ENCODE measurements around the gene TNFRSF25. TPM values are rescaled to one million over a fixed set of nuclear protein-coding genes. Genes with fewer than 3 reads are reported as not detected.

Gene TNFRSF25
- total and polyA plus RNA-seq, 2 experiments from 2014 or later: 7.1 to 14.0 TPM

DNA sequence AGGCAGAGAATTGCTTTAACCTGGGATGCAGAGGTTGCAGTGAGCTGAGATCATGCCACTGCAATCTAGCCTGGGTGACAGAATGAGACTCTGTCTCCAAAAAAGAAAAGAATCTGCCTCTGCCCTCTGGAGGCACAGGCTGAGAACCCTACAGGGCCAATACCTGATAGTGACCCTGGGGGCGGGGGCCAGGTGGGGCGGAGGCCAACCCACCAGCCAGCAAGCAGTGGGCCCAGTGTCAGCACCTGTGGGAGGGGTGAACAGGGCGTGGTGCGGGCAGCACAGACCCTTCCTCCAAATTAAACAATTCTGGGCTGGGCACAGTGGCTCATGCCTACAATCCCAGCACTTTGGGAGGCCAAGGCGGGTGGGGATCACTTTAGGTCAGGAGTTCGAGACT is 44.5 kb upstream of the TNFRSF25 start:
- Histone ChIP-seq H3K79me2 (no peaks in the 10 kb centered on the region), H2AFZ (no peak overlapping the region), H3K4me3 (no peak overlapping the region), H3K36me3 (replicated peaks; ENCODE audit: insufficient read depth, low read depth) (no peaks in the 10 kb centered on the region), H3K27me3 (no peaks in the 10 kb centered on the region), H3K9me3 (ENCODE audit: low read depth) (no peaks in the 10 kb centered on the region), H3K27ac (no peak overlapping the region), H4K20me1 (ENCODE audit: insufficient read depth, poor library complexity, severe bottlenecking) (no peaks in the 10 kb centered on the region), H3K4me1 (ENCODE audit: insufficient read depth) (no peaks in the 10 kb centered on the region), H3K4me2 (no peak overlapping the region), H3K9me2 (replicated peaks; ENCODE audit: insufficient read depth) (no peaks in the 10 kb centered on the region)
- TF ChIP-seq CTCF (IDR thresholded peaks at IDR 0.05; ENCODE audit: poor library complexity): no peak
- DNase-seq (ENCODE audit: low spot score): no peak
- 91% methylated on average over 6 of the region's 6 CpGs for WGBS (ENCODE audit: low lambda C conversion rate, missing lambda C conversion rate)

DNA sequence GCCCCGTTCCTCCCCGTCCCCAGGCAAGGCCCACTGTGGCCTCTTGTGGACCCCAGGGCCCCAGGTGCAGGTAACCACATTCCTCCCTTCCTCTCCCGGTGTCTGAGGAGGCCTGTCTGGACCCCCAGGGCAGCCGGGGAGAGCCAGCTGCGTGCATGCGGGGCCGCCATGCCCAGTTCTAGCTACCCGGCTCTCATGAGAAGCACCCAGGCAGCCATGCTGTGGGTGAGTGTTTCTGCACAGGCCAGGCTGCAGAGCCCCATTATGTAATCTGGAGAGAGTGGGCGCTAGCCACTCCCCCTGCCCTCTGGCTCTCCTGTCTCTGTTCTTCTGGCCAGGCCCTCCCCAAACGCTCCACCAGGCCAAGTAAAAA is 43.9 kb upstream of the TNFRSF25 start:
- no peaks in the 10 kb centered on the region for H3K36me3 ChIP-seq (replicated peaks; ENCODE audit: insufficient read depth, low read depth)
- H3K27ac ChIP-seq: no peak overlapping the region
- DNase-seq (ENCODE audit: low spot score): no peak
- TF ChIP-seq EZH2phosphoT487 (IDR thresholded peaks at IDR 0.05; ENCODE audit: low read depth, severe bottlenecking, unreplicated experiment) (no peak), CTCF (IDR thresholded peaks at IDR 0.05; ENCODE audit: poor library complexity) (no peak), EZH2 (IDR thresholded peaks at IDR 0.05; ENCODE audit: borderline replicate concordance) (no peak)
- no peaks in the 10 kb centered on the region for H3K9me3 ChIP-seq (ENCODE audit: low read depth)
- no peak overlapping the region for H3K4me3 ChIP-seq
- no peak overlapping the region for H2AFZ ChIP-seq
- H3K9me2 ChIP-seq (replicated peaks; ENCODE audit: insufficient read depth): no peaks in the 10 kb centered on the region
- no peak overlapping the region for H3K4me2 ChIP-seq
- H4K20me1 ChIP-seq (ENCODE audit: insufficient read depth, poor library complexity, severe bottlenecking): no peaks in the 10 kb centered on the region
- H3K27me3 ChIP-seq: no peaks in the 10 kb centered on the region
- no peaks in the 10 kb centered on the region for H3K79me2 ChIP-seq
- no peaks in the 10 kb centered on the region for H3K4me1 ChIP-seq (ENCODE audit: insufficient read depth)
- WGBS (ENCODE audit: low lambda C conversion rate, missing lambda C conversion rate): 88% methylated on average over 10 of the region's 10 CpGs

GRCh38 chr1:6509220-6509918 is 43.4 kb upstream of the TNFRSF25 start:
- no peak for DNase-seq (ENCODE audit: low spot score)
- no peaks in the 10 kb centered on the region for H3K27me3 ChIP-seq
- no peak for TF ChIP-seq CTCF (IDR thresholded peaks at IDR 0.05; ENCODE audit: poor library complexity)
- no peak for TF ChIP-seq EZH2 (IDR thresholded peaks at IDR 0.05; ENCODE audit: borderline replicate concordance)
- H3K4me3 ChIP-seq: no peak overlapping the region
- no peaks in the 10 kb centered on the region for H3K4me1 ChIP-seq (ENCODE audit: insufficient read depth)
- H3K27ac ChIP-seq: no peak overlapping the region
- no peaks in the 10 kb centered on the region for H3K79me2 ChIP-seq
- no peak overlapping the region for H3K4me2 ChIP-seq
- WGBS (ENCODE audit: low lambda C conversion rate, missing lambda C conversion rate): 90% methylated on average over 20 of the region's 20 CpGs
- H3K36me3 ChIP-seq (replicated peaks; ENCODE audit: insufficient read depth, low read depth): no peaks in the 10 kb centered on the region
- H3K9me3 ChIP-seq (ENCODE audit: low read depth): no peaks in the 10 kb centered on the region
- H4K20me1 ChIP-seq (ENCODE audit: insufficient read depth, poor library complexity, severe bottlenecking): no peaks in the 10 kb centered on the region
- H2AFZ ChIP-seq: no peak overlapping the region
- no peaks in the 10 kb centered on the region for H3K9me2 ChIP-seq (replicated peaks; ENCODE audit: insufficient read depth)

GRCh38 chr1:6508816-6509189 is 42.8 kb upstream of the TNFRSF25 start:
- no peak overlapping the region for H3K27ac ChIP-seq
- no peak overlapping the region for H2AFZ ChIP-seq
- H3K79me2 ChIP-seq: no peaks in the 10 kb centered on the region
- TF ChIP-seq EZH2phosphoT487 (IDR thresholded peaks at IDR 0.05; ENCODE audit: low read depth, severe bottlenecking, unreplicated experiment) (no peak), EZH2 (IDR thresholded peaks at IDR 0.05; ENCODE audit: borderline replicate concordance) (no peak), CTCF (IDR thresholded peaks at IDR 0.05; ENCODE audit: poor library complexity) (no peak)
- H4K20me1 ChIP-seq (ENCODE audit: insufficient read depth, poor library complexity, severe bottlenecking): no peaks in the 10 kb centered on the region
- H3K9me3 ChIP-seq (ENCODE audit: low read depth): no peaks in the 10 kb centered on the region
- no peak overlapping the region for H3K4me2 ChIP-seq
- no peak overlapping the region for H3K4me3 ChIP-seq
- no peaks in the 10 kb centered on the region for H3K27me3 ChIP-seq
- no peaks in the 10 kb centered on the region for H3K9me2 ChIP-seq (replicated peaks; ENCODE audit: insufficient read depth)
- H3K36me3 ChIP-seq (replicated peaks; ENCODE audit: insufficient read depth, low read depth): no peaks in the 10 kb centered on the region
- 96% methylated on average over 11 of the region's 11 CpGs for WGBS (ENCODE audit: low lambda C conversion rate, missing lambda C conversion rate)
- no peaks in the 10 kb centered on the region for H3K4me1 ChIP-seq (ENCODE audit: insufficient read depth)
- no peak for DNase-seq (ENCODE audit: low spot score)
